ENCODE data around the gene GNAQ. TPM values are rescaled to one million over a fixed set of nuclear protein-coding genes. Genes with fewer than 3 reads are reported as not detected.

The GNAQ gene
- total RNA-seq, 4 donors from 2014 or later: 13.1 to 19.7 (median 16.4) TPM

- TF ChIP-seq POLR2A (IDR thresholded peaks at IDR 0.05): no peak
- TF ChIP-seq CTCF (IDR thresholded peaks at IDR 0.05): no peak
- DNase-seq (ENCODE audit: low spot score in 2 of 2): no peak
- intact Hi-C loops (cut with DNase I; ENCODE audit: low total_unique reads): no loop called here
- 69 to 71% methylated on average over 4 of the region's 4 CpGs for WGBS, 2 donors
- H3K4me3 ChIP-seq (ENCODE audit: low read depth, poor library complexity, severe bottlenecking): no peak overlapping the region
These were observed 359.4 kb downstream of the GNAQ start for GRCh38 chr9:77672183-77672582.

- no peak overlapping the region for H3K4me3 ChIP-seq (ENCODE audit: low read depth, poor library complexity, severe bottlenecking)
- TF ChIP-seq CTCF (IDR thresholded peaks at IDR 0.05) (no peak), POLR2A (IDR thresholded peaks at IDR 0.05) (no peak)
- intact Hi-C loops (cut with DNase I; ENCODE audit: low total_unique reads): no loop called here
- 92 to 100% methylated on average over 1 of the region's 1 CpG for WGBS, 2 donors
- DNase-seq (ENCODE audit: low spot score in 2 of 2): no peak
These were observed 364.5 kb downstream of the GNAQ start for GRCh38 chr9:77667151-77667550.

Other genes with a start within 250 kb of the GNAQ start
- 10 to 100 TPM in 1 of 4 donors, 1 to 10 TPM in 3; 5.9 to 10.7 (median 7.7) TPM for gene CEP78, start 204.3 kb upstream of the GNAQ start, total RNA-seq

All from lower leg skin (tissue), 4 donors.